GM10266 (cell line): Measurements from ENCODE around the gene TRIP11.

Source experiments
- DNase-seq: peaks from one replicate; pipeline ENCODE4 v3.0.0; 2012; ENCODE audit errors: extremely low spot score
- TF ChIP-seq, protein P1 (sequence below): IDR thresholded peaks from 2 replicates; pipeline ENCODE4 v1.5.1; 2012; ENCODE audit warnings: mild to moderate bottlenecking, low read depth; ENCODE audit not compliant: control insufficient read depth, insufficient read depth; ENCODE audit errors: missing control alignments

Gene TRIP11

GRCh38 chr14:91985521-91986255 is 54.2 kb downstream of the TRIP11 start:
- no peak for DNase-seq
- TF ChIP-seq, protein P1, sequence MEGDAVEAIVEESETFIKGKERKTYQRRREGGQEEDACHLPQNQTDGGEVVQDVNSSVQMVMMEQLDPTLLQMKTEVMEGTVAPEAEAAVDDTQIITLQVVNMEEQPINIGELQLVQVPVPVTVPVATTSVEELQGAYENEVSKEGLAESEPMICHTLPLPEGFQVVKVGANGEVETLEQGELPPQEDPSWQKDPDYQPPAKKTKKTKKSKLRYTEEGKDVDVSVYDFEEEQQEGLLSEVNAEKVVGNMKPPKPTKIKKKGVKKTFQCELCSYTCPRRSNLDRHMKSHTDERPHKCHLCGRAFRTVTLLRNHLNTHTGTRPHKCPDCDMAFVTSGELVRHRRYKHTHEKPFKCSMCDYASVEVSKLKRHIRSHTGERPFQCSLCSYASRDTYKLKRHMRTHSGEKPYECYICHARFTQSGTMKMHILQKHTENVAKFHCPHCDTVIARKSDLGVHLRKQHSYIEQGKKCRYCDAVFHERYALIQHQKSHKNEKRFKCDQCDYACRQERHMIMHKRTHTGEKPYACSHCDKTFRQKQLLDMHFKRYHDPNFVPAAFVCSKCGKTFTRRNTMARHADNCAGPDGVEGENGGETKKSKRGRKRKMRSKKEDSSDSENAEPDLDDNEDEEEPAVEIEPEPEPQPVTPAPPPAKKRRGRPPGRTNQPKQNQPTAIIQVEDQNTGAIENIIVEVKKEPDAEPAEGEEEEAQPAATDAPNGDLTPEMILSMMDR, result no peak

DNA sequence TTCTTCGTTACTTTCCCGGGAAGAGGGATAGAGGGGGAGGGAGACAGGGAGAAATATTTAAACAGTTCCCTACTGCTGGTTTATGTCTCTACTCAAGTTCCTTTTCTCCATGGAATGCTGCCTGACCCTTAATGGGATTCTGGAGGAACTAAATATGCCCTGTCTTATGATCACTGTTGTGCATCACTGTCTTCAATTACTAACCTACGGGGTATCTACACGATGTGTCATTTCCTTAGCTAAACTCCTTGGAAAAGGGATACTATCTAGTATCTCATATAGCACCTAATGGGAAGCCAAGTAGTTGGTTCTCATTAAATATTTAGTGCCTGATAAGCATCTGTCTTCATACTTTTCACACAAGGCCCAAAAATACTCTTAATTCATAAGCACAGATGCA is 54.9 kb downstream of the TRIP11 start:
- TF ChIP-seq, protein P1, result no peak
- no peak for DNase-seq

- DNase-seq, result no peak
- TF ChIP-seq, protein P1, result no peak
Observed at GRCh38 chr14:91983588-91983987, 56.3 kb downstream of the TRIP11 start.

- TF ChIP-seq, protein P1, result no peak
- DNase-seq, result peak; percentile 31
Observed at GRCh38 chr14:91980157-91980556, 59.7 kb downstream of the TRIP11 start.

DNA sequence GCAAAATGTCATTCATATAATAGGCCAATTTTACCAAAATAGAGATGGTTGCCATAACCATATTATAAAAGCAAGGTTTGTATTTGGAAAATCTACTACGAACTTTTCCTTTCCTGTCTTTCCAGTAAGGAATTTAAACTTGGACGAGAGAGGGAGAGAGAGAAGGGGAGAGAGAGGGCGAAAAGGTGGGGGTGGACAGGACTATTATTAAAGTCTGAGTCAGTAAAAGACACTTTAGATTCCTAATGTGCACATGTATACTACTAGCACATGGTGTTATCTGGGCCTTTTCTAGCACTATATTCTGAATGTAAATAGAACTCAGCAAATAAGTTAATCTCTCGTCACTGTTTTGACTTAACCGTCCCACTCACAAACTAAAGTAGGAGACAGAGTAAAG is 62.0 kb downstream of the TRIP11 start:
- no peak for DNase-seq
- TF ChIP-seq, protein P1, result no peak

DNA sequence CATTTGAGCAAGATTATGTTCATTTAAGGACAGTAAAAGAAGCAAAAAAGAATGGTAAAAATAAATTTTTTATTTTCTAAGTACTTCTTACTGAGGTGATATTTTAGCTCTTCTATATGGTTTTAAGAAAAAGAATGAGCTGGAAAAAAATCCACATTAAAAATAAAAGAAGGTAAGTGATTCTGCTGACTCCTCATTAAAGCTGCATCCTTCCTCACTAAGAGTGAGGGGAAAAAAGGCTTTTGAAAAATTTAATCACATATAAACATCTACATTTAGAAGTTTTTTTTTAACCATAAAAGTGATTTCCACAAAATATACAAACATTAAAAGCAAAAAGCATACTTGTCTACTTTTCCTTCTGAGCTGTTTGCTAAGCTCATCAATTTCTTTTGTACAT is 64.1 kb downstream of the TRIP11 start:
- TF ChIP-seq, protein P1, result no peak
- no peak for DNase-seq

DNA sequence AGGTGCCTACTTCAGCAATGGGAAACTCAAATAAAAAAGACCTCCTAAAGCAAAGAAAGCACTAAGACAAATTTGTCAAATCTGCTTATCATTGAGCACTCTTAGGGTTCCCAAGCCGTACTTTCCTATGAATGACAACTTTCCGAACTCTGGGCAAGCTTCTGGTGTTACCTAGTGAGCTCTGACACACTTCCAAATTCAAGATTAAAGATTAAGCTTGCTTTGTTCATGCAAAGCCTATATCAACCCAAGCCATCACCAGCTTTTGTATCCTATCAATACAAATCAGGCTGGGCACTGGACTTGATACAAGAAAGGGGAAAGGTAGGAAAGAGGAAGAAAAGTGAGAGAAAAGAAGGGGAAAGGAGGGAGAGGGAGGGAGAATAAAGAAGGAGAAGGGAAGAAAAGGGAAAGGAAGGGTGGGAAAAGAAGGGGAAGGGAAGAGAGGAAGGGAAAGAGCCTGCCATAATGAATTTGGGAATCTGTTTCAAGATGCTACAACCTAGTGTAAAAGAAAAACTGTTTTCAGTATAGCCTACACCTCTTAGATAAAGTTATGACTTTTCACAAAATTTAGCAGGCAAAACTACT is 68.6 kb downstream of the TRIP11 start:
- TF ChIP-seq, protein P1, result no peak
- DNase-seq, result no peak
